OCI-LY3 (cell line): ENCODE data around the gene CELF2.

Source experiments
- CTCF ChIP-seq: fragments of 200-600, 300-600 bp; sonication (generic); IDR thresholded peaks from 2 replicates; pipeline ENCODE4 v1.5.1; 2014; ENCODE audit warnings: antibody characterized with exemption, low read length, low read depth
- EZH2phosphoT487 ChIP-seq: fragments of 200-600 bp; shearing (Covaris generic); IDR thresholded peaks from 2 replicates; pipeline ENCODE4 v1.6.1; 2018; ENCODE audit warnings: antibody characterized with exemption, mixed run types, low read depth

GRCh38 chr10:11285171-11285570 is 267.5 kb downstream of the CELF2 start:
- TF ChIP-seq CTCF, result no peak; the same call in 1 of the 2 replicates
- no peak for TF ChIP-seq EZH2phosphoT487
